ENCODE results near the gene LSM14A.
"Not testable (repeated sequence)": the region's sequence is repeated elsewhere in the genome, so short reads cannot be mapped to it uniquely, and the experiment has no call there.

Gene LSM14A

DNA sequence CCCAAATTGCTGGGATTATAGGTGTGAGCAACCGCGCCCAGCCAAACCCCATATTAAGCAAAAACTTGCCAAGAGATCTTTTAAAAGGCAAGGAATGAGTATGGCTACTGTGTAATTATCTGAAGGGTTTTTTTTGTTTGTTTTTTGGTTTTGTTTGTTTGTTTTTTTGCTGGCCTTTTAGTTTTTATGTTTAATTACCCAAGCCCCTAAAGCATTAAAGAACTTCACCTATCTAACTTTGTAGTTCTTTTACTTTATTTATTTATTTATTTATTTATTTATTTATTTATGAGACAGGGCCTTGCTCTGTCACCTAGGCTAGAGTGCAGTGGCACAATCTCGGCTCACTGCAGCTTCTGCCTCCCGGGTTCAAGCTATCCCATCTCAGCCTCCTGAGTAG, 41.7 kb downstream of the LSM14A start:
- no peaks in the 10 kb centered on the region for H3K4me1 ChIP-seq (ENCODE audit: control insufficient read depth in 1 of 2, insufficient read depth in 1 of 2, low read depth in 1 of 2, low read length in 1 of 2)
- no peaks in the 10 kb centered on the region for H3K9me3 ChIP-seq
- no peak overlapping the region for H3K4me3 ChIP-seq (ENCODE audit: low read depth in 1 of 2, low read length in 1 of 2)
- no peaks in the 10 kb centered on the region for H3K27me3 ChIP-seq
- H3K36me3 ChIP-seq, result peaks cover 80% of the 10 kb centered on the region
- no peak overlapping the region for H3K27ac ChIP-seq
- TF ChIP-seq, protein P1, sequence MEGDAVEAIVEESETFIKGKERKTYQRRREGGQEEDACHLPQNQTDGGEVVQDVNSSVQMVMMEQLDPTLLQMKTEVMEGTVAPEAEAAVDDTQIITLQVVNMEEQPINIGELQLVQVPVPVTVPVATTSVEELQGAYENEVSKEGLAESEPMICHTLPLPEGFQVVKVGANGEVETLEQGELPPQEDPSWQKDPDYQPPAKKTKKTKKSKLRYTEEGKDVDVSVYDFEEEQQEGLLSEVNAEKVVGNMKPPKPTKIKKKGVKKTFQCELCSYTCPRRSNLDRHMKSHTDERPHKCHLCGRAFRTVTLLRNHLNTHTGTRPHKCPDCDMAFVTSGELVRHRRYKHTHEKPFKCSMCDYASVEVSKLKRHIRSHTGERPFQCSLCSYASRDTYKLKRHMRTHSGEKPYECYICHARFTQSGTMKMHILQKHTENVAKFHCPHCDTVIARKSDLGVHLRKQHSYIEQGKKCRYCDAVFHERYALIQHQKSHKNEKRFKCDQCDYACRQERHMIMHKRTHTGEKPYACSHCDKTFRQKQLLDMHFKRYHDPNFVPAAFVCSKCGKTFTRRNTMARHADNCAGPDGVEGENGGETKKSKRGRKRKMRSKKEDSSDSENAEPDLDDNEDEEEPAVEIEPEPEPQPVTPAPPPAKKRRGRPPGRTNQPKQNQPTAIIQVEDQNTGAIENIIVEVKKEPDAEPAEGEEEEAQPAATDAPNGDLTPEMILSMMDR (IDR thresholded peaks at IDR 0.05), result no peak

GRCh38 chr19:34215006-34215665, 42.8 kb downstream of the LSM14A start:
- H3K4me1 ChIP-seq (ENCODE audit: control insufficient read depth in 1 of 2, insufficient read depth in 1 of 2, low read depth in 1 of 2, low read length in 1 of 2), result no peaks in the 10 kb centered on the region
- H3K4me3 ChIP-seq (ENCODE audit: low read depth in 1 of 2, low read length in 1 of 2), result no peak overlapping the region
- peaks cover 80% of the 10 kb centered on the region for H3K36me3 ChIP-seq
- no peaks in the 10 kb centered on the region for H3K9me3 ChIP-seq
- no peaks in the 10 kb centered on the region for H3K27me3 ChIP-seq
- H3K27ac ChIP-seq, result no peak overlapping the region
- TF ChIP-seq, protein P1 (IDR thresholded peaks at IDR 0.05), result no peak

DNA sequence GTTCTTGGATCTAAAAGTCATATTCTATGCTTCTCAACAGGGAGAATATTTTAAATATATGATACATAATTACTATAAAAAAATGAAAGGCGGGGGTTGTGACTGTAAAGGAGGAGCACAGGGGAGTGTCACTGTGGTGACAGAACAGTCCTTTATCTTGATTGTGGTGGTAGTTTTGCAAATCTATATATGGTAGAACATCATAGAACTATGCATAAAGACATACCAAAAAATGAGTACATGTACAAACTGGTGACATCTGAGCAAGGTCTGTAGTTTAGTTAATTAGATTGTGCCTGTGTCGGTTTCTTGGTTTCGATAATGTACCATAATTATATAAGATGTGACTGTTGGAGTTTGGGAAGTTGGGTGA, 43.3 kb downstream of the LSM14A start:
- no peak overlapping the region for H3K27ac ChIP-seq
- no peaks in the 10 kb centered on the region for H3K27me3 ChIP-seq
- TF ChIP-seq, protein P1 (IDR thresholded peaks at IDR 0.05), result no peak
- H3K4me1 ChIP-seq (ENCODE audit: control insufficient read depth in 1 of 2, insufficient read depth in 1 of 2, low read depth in 1 of 2, low read length in 1 of 2), result no peaks in the 10 kb centered on the region
- H3K9me3 ChIP-seq, result no peaks in the 10 kb centered on the region
- peaks cover 80% of the 10 kb centered on the region for H3K36me3 ChIP-seq
- H3K4me3 ChIP-seq (ENCODE audit: low read depth in 1 of 2, low read length in 1 of 2), result no peak overlapping the region

DNA sequence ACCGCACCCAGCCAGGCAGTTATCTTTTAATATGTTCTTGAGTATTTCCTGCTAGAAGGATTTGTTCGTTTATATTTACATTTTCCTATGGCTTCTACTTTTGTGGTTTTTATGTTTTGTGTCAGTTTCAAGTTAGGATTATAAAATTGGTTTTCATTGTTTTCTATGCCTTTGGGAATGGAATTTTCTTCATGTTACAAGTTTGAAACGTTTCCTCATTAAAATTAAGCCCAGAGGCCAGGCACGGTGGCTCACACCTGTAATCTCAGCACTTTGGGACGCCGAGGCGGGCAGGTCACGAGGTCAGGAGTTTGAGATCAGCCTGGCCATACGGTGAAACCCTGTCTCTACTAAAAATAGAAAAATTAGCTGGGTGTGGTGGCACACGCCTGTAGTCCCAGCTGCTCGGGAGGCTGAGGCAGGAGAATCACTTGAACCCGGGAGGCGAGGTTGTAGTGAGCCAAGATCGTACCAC, 44.5 kb downstream of the LSM14A start:
- H3K36me3 ChIP-seq, result peaks cover 80% of the 10 kb centered on the region
- not testable (repeated sequence) for H3K27ac ChIP-seq; H3K4me3 ChIP-seq (ENCODE audit: low read depth in 1 of 2, low read length in 1 of 2); H3K27me3 ChIP-seq; H3K4me1 ChIP-seq (ENCODE audit: control insufficient read depth in 1 of 2, insufficient read depth in 1 of 2, low read depth in 1 of 2, low read length in 1 of 2); H3K9me3 ChIP-seq

GRCh38 chr19:34217952-34218817, 45.9 kb downstream of the LSM14A start:
- Histone ChIP-seq H3K36me3 (peaks cover 81% of the 10 kb centered on the region), H3K27ac (no peak overlapping the region)

More at GRCh38 chr19:34217952-34218817, 45.9 kb downstream of the LSM14A start:
- TF ChIP-seq, protein P1 (IDR thresholded peaks at IDR 0.05), result no peak
- H3K4me1 ChIP-seq (ENCODE audit: control insufficient read depth in 1 of 2, insufficient read depth in 1 of 2, low read depth in 1 of 2, low read length in 1 of 2), result no peaks in the 10 kb centered on the region
- H3K27me3 ChIP-seq, result no peaks in the 10 kb centered on the region
- H3K9me3 ChIP-seq, result no peaks in the 10 kb centered on the region
- no peak overlapping the region for H3K4me3 ChIP-seq (ENCODE audit: low read depth in 1 of 2, low read length in 1 of 2)

All from neutrophil (primary cell).